Uterus (tissue), 2 donors: ENCODE data around the gene PLA2G6.

Experiments
- POLR2A ChIP-seq, 2 donors: fragments of 450-650 bp; IDR thresholded peaks; one replicate each; pipeline ENCODE4 v1.6.1; 2016; ENCODE audit warnings: antibody characterized with exemption in 2 of 2, mild to moderate bottlenecking in 1 of 2, moderate library complexity in 1 of 2
- TF ChIP-seq, protein P1 (sequence below), 4 experiments: fragments of 200-600 bp in 2 of 4; fragments of 450-650 bp in 2 of 4; sonication (generic) in 2 of 4; IDR thresholded peaks; one replicate each; pipeline ENCODE4 v1.5.1; 2016 to 2019; ENCODE audit warnings: antibody characterized with exemption in 4 of 4, mild to moderate bottlenecking in 2 of 4, moderate library complexity in 1 of 4

DNA sequence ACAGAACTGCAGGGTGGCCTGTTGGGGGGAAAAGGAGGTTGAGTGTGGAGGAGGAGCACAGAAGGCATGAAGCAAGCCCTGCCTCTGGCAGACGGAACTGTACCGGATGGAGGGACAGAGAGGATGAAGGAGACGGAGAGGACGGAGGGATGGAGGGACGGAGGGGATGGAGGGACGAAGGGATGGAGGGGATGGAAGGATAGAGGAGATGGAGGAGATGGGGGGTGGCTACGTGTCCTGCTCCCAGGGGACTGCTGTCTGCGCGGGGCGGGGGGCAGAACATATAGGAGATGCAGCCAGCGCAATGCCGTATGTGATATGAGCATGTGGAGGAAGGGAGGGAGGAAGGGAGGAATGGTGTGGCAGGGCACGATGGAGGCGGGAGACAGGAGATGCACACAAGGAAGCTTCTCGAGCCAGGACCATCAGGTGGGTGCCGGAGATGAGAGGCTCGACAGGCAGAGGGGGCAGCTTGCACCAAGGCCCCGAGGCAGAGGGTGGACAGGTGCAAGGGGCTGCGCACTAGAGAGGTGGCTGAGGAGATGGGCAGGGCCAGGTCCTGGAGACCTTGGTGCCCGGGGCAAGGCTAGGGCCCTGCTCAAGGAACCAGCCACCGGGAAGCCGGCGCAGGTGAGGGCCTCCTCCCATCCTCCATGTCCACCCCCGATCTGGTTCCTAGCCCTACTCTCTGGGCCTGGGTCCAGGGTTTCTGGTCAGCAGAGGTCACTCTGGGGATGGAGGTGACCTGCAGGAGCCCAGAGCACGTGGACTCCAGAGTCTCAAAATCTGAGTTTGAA, 45.4 kb upstream of the PLA2G6 start:
- TF ChIP-seq, protein P1, sequence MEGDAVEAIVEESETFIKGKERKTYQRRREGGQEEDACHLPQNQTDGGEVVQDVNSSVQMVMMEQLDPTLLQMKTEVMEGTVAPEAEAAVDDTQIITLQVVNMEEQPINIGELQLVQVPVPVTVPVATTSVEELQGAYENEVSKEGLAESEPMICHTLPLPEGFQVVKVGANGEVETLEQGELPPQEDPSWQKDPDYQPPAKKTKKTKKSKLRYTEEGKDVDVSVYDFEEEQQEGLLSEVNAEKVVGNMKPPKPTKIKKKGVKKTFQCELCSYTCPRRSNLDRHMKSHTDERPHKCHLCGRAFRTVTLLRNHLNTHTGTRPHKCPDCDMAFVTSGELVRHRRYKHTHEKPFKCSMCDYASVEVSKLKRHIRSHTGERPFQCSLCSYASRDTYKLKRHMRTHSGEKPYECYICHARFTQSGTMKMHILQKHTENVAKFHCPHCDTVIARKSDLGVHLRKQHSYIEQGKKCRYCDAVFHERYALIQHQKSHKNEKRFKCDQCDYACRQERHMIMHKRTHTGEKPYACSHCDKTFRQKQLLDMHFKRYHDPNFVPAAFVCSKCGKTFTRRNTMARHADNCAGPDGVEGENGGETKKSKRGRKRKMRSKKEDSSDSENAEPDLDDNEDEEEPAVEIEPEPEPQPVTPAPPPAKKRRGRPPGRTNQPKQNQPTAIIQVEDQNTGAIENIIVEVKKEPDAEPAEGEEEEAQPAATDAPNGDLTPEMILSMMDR (IDR thresholded peaks at IDR 0.05), result no peak
- no peak for TF ChIP-seq POLR2A (IDR thresholded peaks at IDR 0.05)
